ENCODE data around the gene KIF22.
"Not testable (repeated sequence)": the region's sequence is repeated elsewhere in the genome, so short reads cannot be mapped to it uniquely, and the experiment has no call there.

KIF22 gene

GRCh38 chr16:29784901-29785500 lies 5.5 kb upstream of the KIF22 start:
- H3K27me3 ChIP-seq (ENCODE audit: insufficient read depth, low read depth, severe bottlenecking): no peaks in the 10 kb centered on the region
- TF ChIP-seq CTCF (IDR thresholded peaks at IDR 0.05; ENCODE audit: low read depth, low read length): no peak
- H3K27ac ChIP-seq: no peak overlapping the region
- no peak for DNase-seq
- H3K4me3 ChIP-seq (ENCODE audit: low read depth, low read length): no peak overlapping the region
- no peaks in the 10 kb centered on the region for H3K36me3 ChIP-seq
- H3K9me3 ChIP-seq (ENCODE audit: severe bottlenecking): no peaks in the 10 kb centered on the region

- H3K27ac ChIP-seq; H3K4me3 ChIP-seq (ENCODE audit: low read depth, low read length); DNase-seq; H3K9me3 ChIP-seq (ENCODE audit: severe bottlenecking); H3K27me3 ChIP-seq (ENCODE audit: insufficient read depth, low read depth, severe bottlenecking): not testable (repeated sequence)
- H3K36me3 ChIP-seq: peaks cover 11% of the 10 kb centered on the region
These were observed 3.4 kb upstream of the KIF22 start for GRCh38 chr16:29787155-29787554.

DNA sequence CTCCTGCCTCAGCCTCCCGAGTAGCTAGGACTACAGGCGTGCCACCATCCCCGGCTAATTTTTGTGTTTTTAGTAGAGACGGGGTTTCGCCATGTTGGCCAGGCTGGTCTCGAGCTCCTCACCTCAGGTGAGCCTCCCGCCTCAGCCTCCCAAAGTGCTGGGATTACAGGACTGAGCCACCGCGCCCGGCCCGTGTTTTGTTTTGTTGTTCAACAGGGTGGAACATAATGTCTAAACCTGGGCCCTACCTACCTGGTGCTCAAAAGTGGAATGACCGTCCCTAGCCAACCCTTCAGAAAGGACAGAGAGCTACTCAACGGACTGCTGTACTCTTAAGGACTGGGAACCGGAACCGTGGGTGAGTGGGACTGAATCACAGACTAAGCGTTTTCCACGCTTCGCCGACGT lies 772 bp upstream of the KIF22 start:
- no peak for TF ChIP-seq CTCF (IDR thresholded peaks at IDR 0.05; ENCODE audit: low read depth, low read length)
- DNase-seq: no peak
- Histone ChIP-seq H3K27ac (peak overlapping the region; percentile 97), H3K9me3 (ENCODE audit: severe bottlenecking) (no peaks in the 10 kb centered on the region), H3K4me3 (ENCODE audit: low read depth, low read length) (peak overlapping the region; percentile 57), H3K36me3 (peaks cover 37% of the 10 kb centered on the region), H3K27me3 (ENCODE audit: insufficient read depth, low read depth, severe bottlenecking) (no peaks in the 10 kb centered on the region)

GRCh38 chr16:29790949-29791844 lies 646 bp downstream of the KIF22 start:
- Histone ChIP-seq H3K27ac (peak overlapping the region; percentile 97), H3K27me3 (ENCODE audit: insufficient read depth, low read depth, severe bottlenecking) (no peaks in the 10 kb centered on the region), H3K9me3 (ENCODE audit: severe bottlenecking) (no peaks in the 10 kb centered on the region), H3K36me3 (peaks cover 49% of the 10 kb centered on the region), H3K4me3 (ENCODE audit: low read depth, low read length) (peak overlapping the region; percentile 91)
- DNase-seq: no peak
- no peak for TF ChIP-seq CTCF (IDR thresholded peaks at IDR 0.05; ENCODE audit: low read depth, low read length)

GRCh38 chr16:29791845-29792807 lies 1.6 kb downstream of the KIF22 start:
- H3K36me3 ChIP-seq: peaks cover 57% of the 10 kb centered on the region
- TF ChIP-seq CTCF (IDR thresholded peaks at IDR 0.05; ENCODE audit: low read depth, low read length): no peak
- peak overlapping the region; percentile 91 for H3K4me3 ChIP-seq (ENCODE audit: low read depth, low read length)
- no peak for DNase-seq
- peak overlapping the region; percentile 97; the same call in 1 of the 2 replicates for H3K27ac ChIP-seq
- H3K27me3 ChIP-seq (ENCODE audit: insufficient read depth, low read depth, severe bottlenecking): no peaks in the 10 kb centered on the region
- no peaks in the 10 kb centered on the region for H3K9me3 ChIP-seq (ENCODE audit: severe bottlenecking)

DNA sequence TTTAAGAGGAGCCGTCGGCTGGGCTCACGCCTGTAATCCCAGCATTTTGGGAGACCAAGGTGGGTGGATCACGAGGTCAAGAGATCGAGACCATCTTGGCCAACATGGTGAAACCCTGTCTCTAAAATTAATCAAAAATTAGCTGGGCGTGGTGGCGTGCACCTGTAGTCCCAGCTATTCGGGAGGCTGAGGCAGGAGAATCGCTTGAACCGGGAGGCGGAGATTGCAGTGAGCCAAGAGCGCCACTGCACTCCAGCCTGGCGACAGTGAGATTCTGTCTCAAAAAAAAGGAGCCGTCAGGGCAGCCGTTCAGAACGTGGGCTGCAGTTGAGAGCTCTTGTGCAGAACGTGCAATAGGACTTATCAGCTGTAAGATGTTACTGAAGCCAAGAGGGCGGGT lies 2.6 kb downstream of the KIF22 start:
- H3K27me3 ChIP-seq (ENCODE audit: insufficient read depth, low read depth, severe bottlenecking); H3K4me3 ChIP-seq (ENCODE audit: low read depth, low read length); DNase-seq; H3K27ac ChIP-seq; H3K9me3 ChIP-seq (ENCODE audit: severe bottlenecking): not testable (repeated sequence)
- peaks cover 67% of the 10 kb centered on the region for H3K36me3 ChIP-seq
